NCI-H1092 treated with DMSO at 0.1 percent for 48 hours (cell line): ENCODE results near the gene ANO9.
A peak's percentile ranks its signal among the peaks of the same experiment; 100 is the strongest.
"Not testable (repeated sequence)": the region's sequence is repeated elsewhere in the genome, so short reads cannot be mapped to it uniquely, and the experiment has no call there.

ENCODE experiments used
- DNase-seq: peaks from one replicate; lab custom pipeline; 2025; lab: John Stamatoyannopoulos, UW

ANO9 gene

DNA sequence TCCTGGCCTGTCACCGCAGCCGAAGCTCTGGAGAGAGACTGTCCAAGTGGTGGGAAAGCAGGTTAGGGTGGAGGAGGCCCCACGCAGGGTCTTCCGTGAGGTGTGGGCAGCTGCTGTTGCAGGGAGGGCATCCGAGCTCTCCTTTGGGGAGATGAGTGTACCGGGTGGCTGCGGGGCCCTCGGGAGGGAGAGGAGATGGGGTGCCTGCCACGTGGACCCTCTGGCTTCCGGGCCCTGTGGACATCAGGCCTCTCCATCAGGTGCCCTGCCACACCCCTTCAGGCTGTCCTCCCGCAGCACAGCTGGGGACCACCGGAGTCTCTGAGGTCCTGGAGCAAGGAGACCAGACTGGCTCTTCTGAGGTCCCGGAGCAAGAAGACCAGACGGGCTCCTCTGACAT is 9.9 kb upstream of the ANO9 start:
- no peak for DNase-seq

DNA sequence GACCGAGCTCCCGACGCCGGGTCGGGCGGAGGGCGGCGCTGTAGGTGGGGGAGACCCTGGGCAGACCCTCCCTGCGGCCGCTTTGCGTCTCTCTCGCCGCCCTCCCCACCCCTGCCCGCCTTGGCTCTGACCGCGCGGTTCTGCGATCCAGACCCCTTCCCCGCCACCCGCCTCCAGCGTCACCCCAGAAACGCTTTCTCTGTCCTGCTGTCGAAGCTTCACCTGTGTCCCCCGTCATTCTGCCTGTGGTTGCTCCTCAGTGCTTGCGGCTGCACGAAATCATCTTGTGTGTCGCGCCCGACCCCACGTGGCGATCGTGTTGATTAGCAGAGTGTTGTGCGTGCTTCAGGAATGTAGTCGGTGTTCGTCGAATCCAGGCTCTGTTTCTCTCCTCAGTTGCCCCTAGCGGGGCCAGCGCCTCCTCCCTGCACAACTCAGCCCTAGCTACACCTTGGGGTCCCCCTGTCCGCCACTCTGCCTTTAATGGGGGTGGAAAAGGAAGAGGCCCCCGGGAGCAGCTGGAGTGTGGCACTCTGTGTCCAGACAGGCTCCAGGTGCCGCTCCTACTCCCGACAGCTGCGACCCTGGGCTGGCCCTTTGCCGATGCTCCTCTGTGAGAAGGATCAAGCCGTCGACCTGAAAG is 9.1 kb upstream of the ANO9 start:
- DNase-seq, result peak; percentile 33

- peak; percentile 94 for DNase-seq
These were observed 8.3 kb upstream of the ANO9 start, which contains the start of gene PTDSS2 for GRCh38 chr11:449889-450808. Gene PTDSS2, plus strand, starts transcription at chr11:450279. Its CDS starts 177 bp downstream, at chr11:450456.

DNA sequence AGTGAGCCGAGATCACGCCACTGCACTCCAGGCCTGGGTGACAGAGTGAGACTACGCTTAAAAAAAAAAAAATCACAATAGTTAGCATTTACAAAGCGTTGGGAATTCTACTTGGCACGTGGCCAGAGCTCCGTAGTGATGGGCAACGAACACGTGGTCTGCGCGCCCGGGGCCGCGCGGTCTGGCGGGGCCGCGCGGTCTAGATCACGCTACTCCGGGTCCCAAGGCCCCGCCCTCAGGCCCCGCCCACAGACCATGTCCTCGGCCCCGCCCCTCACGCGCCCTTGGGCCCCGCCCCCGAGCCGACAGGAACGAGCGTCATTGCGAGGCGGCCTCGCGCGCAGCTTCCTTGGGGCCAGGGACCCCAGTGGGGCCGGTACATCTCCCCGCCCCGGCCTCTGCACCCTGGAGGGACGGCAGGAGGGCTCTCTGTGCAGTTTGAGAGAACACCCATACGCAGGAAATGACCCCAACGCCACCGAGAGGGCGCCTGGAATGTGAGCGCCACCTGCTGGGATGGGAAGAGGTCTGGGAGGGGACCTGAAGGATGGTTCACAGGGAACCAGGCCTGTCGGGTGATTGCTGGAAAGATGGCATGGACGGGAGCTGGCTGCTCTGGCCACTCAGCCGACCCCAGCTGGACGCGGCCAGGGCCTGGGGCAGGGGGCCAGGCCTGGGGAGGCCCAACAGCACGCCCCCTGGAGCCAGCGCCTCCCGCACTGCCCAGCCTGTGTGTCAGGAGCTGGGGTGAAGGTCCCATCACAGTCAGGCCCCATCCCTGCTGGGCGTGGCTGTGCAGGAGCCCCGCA is 6.3 kb upstream of the ANO9 start:
- DNase-seq, result peak; percentile 90

GRCh38 chr11:446891-447290 is 5.1 kb upstream of the ANO9 start:
- peak; percentile 25 for DNase-seq

DNA sequence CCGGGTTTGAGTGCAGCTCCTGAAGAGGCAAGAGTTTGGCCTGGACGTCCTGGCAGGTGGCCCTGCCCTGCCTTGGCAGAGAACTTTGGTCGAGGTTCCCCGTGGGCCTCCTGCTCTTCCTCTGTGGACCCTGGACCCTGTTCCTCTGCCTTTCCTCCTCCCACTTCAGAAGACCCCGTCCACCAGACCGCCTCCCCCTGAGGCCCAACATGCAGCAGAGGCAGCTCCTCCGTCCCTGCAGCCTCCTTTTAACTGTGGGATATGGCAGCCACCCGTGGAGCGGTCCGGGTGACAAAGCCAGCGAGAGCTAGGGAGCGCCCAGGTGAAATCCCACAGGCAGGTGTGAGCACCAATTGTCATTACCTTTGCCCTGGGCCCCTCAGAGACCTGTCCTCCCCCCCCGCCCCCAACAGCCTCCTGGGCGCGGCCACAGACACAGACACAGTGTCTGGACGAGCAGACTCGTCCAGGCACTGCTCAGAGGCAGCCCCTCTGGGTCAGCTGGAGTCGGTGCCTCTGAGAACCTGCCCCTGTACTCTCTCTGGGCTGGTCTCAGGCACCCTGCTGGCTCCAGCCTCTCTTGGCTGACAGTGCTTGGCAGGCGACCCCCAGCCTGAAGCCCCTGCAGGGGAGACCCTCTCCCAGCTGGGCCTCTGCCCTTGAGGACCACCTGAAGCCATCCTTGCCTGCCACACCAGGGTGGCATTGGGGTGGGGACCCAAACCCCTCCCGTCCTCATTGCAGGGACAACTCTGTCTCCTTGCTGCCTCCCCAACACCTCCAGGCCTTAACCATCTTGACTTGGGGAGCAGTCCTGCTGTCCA is 4.2 kb upstream of the ANO9 start:
- no peak for DNase-seq

GRCh38 chr11:444396-445144 is 2.8 kb upstream of the ANO9 start:
- DNase-seq, result peak; percentile 48

GRCh38 chr11:443542-444199 is 1.9 kb upstream of the ANO9 start:
- DNase-seq, result no peak

GRCh38 chr11:442611-443081 is 835 bp upstream of the ANO9 start:
- DNase-seq, result no peak

- DNase-seq, result no peak
These were observed 781 bp downstream of the ANO9 start for GRCh38 chr11:441043-441417.

GRCh38 chr11:440065-441042 is 1.5 kb downstream of the ANO9 start:
- no peak for DNase-seq

DNA sequence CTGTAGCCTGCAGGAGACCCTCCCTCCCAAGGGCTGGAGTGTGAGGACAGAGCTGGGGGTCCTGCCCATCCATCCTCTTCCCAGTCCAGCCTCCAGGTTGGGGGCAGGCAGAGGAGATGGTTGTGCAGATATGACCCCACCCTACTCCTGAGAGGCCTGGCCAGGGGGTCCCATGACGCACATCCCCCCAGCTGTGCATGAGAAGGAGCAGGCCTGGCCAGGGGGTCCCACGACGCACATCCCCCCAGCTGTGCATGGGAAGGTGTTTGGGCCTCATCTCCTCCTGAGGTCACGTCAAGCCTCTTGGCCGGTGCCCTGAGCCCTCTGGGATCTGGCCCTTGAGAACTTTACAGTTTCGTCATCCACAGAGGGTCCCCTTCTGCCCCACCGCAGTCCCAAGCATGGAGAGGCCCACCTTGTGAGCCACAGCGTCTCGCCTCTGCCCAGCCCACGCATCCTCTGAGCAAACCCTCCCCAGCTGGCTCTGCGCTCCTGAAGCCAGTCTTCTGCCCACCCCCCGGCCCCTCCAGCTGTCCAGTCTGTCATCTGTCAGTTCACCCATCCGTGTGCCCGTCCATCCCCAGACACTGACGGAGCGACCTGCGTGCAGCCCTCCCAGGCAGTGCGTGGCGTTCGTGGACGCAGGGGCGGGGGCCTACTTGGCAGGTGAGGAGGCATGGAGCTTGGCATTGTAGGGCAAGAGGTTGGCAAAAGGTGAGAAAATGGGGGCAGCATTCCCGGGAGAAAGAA is 2.3 kb downstream of the ANO9 start:
- DNase-seq, result no peak

DNA sequence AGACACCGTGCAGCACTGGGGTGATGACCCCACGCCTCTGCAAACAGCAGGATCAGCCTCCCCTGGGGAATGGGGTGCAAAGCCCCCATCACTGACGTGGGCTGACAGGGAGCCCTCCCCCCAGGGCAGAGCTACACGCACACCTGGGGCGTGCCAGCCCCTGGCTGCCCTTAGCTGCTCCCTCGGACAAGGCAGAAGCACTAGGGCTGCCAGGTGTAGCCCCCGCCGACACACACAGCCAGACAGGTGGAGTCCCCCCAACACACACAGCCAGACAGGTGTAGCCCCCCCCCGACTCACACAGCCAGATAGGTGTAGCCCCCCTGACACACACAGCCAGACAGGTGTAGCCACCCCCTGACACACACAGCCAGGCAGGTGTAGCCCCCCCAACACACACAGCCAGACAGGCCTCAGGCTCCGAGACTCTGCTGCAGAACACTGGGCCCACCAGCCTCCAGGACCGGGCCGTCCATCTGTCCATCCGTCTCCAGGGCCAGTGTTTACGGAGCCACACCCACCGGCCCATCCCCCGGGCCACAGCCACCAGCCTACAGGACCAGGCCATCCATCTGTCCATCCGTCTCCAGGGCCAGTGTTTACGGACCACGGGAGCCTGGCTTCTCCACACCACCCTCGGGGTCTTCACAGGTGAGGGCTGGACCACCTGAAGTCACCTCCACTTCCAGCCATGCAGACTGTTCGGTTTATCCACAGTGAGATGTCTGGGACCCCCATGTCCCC is 3.5 kb downstream of the ANO9 start:
- no peak for DNase-seq

DNA sequence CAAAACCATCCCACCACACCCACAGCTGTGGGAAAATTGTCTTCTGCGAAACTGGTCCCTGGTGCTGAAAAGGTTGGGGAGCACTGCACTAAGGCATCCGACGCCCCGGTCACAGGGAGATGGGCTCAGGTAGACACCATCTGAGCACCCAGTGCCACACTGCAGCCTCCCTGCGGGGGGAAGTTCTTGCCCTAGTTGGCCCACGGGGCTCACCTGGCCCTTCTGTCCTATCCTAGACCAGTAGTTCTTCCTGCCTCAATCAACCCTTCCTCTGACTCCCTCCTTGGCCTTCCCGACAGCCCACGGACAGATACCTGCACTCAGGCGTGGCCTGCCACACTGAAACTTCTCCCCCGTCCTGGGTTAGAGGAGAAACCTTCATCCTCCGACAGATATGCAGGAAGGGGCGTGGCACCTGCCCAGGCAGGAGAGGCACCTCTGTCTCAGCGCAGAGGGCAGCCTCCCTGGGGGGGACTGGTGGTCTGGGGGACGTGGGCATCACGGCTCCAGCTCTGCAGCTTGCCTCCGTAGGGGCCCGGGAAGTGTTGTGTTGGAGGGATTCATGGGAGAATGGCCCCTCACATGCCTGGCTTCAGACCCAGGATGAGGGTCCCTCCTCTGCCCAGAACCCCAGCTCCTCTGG is 4.5 kb downstream of the ANO9 start:
- no peak for DNase-seq

- not testable (repeated sequence) for DNase-seq
These were observed 6.6 kb downstream of the ANO9 start for GRCh38 chr11:434999-435740.

GRCh38 chr11:434496-434895 is 7.3 kb downstream of the ANO9 start:
- no peak for DNase-seq
